KBM-7 (cell line): ENCODE results near the gene NKPD1.
A peak's percentile ranks its signal among the peaks of the same experiment; 100 is the strongest.

Experiments
- DNase-seq: peaks from one replicate; pipeline ENCODE4 v3.0.0-alpha.2; 2015
- in situ Hi-C: fragments of 300-500 bp; cut with MboI; formaldehyde crosslinking; loops from 2 replicates; pipeline ENCODE4 v1.14.3; 2020; ENCODE audit warnings: low sequenced_read_pairs, low pct_unique_long_range_greater_than_20kb, mixed read lengths

Gene NKPD1

GRCh38 chr19:45175515-45176345, 14.9 kb upstream of the NKPD1 start:
- no peak for DNase-seq
- in situ Hi-C loops: no loop called here

GRCh38 chr19:45173816-45174215, 13.0 kb upstream of the NKPD1 start:
- DNase-seq: no peak
- in situ Hi-C loops: no loop called here

DNA sequence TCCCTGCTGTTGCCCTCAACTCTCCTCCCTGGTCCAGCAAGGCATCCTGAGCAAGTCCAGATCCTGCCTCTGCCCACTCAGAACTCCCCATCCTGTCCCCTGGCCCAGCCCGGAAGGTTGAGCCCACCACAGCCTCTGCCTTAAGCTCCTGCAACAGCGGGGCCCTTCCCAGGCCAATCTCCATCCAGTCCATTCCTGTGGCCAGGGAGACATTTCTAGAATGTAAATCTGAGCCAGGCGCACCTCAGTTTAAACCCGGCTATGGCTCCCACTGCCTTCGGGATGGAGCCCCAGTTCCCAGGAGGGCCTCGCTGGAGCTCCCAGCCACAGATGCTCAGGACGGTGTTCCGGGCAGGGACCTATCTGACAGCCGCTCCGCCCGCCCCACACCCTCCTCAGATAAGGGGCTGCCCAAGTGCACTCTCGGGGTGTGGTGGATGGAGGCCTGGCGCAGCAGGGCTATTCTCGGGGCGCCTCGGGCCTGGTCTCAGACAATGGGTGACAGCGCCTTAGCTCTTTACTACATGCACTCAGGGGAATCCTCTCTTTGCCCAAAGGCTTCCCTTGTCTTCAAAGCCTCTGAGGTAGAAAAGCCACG, 11.9 kb upstream of the NKPD1 start:
- in situ Hi-C loops: no loop called here
- no peak for DNase-seq

DNA sequence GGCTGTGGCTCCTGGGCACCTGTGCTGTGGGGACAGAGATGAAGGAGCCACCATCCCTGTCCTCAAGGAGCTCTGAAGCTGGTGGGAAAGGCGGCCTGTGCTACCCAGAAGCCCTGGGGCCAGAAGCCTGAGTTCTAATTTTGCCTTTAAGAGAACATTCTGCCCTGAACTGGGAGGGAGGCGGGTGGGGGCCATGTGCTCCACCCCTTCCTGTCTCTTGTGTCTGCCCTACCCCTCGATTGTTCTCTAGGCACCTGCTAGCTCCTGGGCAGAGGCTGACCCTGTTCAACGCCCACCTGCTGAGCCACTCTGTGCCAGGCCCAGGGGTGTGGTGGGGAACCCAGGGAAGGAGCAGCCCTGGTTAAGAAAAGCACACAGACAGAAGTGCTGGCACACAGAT, 11.4 kb upstream of the NKPD1 start:
- DNase-seq: no peak
- in situ Hi-C loops: no loop called here

GRCh38 chr19:45171211-45171623, 10.4 kb upstream of the NKPD1 start:
- peak; percentile 87 for DNase-seq
- in situ Hi-C loops: no loop called here

DNA sequence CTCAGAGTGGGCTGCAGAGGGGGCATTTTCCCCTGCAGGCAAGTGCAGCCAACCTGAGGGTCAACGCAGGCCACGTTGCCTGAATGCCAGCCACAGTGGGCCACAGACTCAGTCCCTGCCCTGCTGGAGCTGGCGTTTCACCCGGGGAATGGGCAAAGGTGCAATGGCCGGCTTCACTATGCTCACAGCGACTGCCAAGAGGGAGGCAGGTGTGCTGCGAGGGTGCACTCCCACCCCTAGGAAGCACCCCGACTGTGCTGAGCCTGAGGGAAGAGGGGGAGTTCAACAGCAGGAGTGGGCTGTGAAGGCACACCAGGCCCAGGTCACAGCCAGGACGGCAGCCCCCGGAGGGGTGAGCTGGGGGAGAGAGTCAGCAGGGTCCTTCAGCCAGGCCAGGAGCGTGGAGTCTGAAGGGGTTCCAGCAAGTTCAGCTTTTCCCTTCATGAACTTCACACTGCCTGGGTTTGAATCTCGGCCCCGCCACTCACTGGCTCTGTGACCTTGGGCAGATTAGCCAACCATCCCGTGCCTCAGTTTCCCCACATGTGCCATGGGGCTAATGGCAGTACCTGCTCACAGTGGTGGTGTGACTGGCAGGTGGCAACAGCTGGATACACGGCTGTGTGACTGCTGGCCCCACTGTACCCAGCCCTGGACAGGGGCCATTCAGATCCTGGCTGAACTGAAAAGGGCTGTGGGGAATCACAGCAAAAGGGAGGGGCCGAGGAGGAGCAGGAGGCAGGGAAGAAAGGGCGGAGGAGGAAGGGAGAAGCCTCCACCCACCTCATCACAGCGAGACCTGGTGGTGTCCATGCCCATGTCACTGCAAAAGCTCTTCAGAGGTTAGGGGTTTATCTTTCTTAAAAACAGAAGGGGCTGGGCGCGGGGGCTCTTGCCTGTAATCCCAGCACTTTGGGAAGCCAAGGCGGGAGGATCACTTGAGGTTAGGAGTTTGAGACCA, 9.6 kb upstream of the NKPD1 start:
- in situ Hi-C loops: no loop called here
- DNase-seq: no peak

- in situ Hi-C loops: no loop called here
- no peak for DNase-seq
These were observed 8.8 kb upstream of the NKPD1 start for GRCh38 chr19:45169602-45170001.

- in situ Hi-C loops: no loop called here
- no peak for DNase-seq
These were observed 8.1 kb upstream of the NKPD1 start for GRCh38 chr19:45168767-45169351.

GRCh38 chr19:45166723-45167252, 6.0 kb upstream of the NKPD1 start:
- DNase-seq: no peak

DNA sequence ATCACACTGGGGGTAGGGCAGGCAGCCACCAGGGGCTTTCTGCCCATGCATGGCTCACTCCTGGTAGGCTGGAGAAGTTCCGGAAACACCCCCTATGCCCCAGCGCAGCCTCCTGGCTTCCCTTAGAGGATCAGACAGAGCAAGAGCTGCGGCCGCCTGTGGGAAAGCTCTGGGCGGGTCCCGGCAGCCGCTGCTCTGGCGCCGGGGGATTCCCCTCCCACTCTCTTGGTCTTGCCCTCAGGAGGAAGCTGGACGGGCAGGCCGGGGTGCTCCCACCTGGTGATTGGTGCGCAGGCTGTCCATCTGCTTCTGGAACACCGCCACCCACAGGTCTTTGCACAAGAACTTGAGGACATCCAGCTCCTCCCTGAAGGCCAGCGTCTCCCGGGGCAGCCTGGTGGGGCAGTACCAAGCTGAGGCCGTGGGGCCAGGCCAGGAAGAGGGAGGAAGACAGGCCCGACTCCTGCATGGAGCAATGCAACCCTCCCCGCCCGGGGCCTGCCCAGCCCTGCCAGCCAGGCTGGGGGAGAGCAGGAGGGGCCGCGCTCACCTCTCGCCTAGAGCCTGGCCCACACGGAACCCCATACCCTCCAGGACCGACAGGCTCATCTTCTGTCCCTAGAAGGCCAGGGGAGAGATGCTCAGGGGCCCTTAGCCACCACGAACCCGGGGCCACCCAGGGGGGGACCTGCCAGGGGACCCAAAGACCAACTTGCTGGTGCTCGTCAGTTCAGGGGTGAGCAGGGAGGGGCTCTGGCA, 4.0 kb upstream of the NKPD1 start:
- in situ Hi-C loops: no loop called here
- peak; percentile 90 for DNase-seq

More at GRCh38 chr19:45166723-45167252, 6.0 kb upstream of the NKPD1 start:
- in situ Hi-C loops: no loop called here

- in situ Hi-C loops: no loop called here
- DNase-seq: no peak
These were observed 3.1 kb upstream of the NKPD1 start for GRCh38 chr19:45163751-45164460.

- in situ Hi-C loops: no loop called here
- no peak for DNase-seq
These were observed 2.4 kb upstream of the NKPD1 start for GRCh38 chr19:45163156-45163555.

DNA sequence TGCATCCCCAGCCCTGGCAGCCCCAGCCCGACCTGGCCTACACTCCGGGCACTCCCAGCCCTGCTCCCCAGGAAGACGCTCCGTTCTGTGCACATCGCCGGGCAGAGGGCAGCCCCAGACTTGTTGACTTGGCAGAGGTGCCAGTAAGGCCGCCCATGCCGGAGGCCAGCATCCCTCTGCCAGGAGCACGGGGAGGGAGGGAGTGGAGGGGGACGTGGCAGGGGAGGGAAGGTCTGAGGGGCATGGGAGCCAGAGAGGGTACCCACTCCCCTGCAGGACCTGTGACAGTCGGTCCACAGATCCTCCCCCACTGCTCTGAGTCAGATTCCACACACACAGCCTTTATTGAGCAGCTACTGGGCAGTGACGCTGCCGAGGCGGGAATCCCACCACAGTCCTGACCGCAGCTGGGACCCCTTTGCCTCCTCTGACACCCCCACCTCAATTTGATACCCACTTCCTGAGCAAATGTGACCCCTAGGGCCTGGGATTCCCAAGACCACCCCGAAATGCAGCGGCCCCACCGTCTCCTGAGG, 1.9 kb upstream of the NKPD1 start:
- in situ Hi-C loops: no loop called here
- DNase-seq: no peak

DNA sequence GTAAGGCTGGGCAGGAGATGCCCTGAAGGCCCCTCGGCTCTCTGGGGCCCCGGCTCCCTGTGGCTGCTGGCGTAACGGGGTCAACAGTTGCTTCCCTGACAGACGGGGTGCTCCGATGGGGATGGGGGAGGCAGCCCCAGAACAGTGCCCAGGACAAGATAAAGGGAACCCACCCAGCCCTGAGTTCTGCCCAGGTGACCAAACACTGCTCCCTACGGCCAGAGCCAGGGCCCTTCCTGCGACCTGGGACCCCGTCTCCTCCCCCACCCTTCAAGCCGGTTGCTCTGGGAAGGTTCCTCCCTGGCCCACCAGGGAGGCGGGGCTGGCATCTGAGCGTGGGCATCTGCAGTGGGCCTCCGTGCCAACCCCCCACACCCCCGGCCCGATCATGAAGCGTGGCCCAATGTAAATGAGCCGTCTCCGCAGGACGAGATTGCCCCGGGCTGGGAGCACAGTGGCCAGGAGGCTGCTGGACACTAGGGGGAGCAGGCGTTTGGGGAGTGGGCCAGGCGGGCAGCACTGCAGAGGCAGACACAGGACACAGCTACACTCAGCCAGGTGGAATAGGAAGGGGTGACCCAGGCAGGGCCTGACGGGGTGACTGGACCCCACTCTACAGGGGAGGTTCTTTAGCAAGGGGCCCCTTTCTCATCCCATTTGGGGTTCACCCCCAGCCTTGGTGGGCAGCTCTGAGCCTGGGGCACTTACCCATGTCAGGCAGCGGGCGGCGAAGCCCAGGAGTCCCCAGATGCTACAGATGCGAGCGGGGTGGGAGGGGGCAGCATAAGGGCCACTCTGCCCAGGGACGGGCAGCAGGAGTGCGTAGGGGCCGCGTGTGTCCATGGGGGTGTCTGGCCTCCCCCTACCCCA, 1.2 kb upstream of the NKPD1 start:
- no peak for DNase-seq
- in situ Hi-C loops: no loop called here

GRCh38 chr19:45159971-45160324, 834 bp downstream of the NKPD1 start:
- no peak for DNase-seq
- in situ Hi-C loops: no loop called here

DNA sequence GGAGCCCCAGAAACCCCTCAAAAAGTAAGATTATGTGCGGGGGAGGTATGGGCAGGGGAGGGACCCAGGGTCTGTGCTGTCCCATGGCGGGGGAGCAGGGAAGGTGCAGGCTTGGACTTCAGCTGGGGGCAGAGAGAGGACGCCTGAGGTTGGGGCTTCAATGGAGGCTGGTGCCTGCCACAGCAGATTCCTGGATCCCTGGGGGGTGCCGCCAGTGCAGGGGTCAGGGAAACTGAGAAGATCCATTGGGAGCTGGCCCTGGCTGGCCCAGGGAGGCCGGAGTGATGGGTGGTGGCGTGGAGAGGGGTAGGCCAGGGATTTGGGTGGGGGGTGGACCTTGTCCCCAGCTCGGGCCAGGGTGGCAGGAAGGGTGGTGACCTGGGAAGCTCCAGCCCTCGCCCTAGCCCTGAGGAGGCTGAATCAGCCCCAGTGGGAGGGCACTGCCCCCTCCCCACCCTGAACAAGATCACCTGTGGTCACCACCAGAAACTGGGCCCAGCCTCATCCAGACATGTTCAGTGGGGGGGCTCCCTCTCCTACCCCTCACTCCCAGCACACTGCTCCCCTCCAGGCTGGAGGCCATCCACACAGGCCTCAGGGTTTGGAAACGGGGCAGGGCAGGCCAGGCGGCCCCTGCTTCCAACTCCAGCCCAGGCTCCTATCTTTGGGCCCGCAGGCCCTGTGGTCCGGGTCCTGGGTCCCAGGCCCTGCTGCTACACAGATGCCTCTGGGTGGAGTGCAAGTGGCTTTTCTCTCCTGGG, 1.4 kb downstream of the NKPD1 start:
- no peak for DNase-seq
- in situ Hi-C loops: no loop called here
